ENCODE results near the gene ADAT1. TPM values are rescaled to one million over a fixed set of nuclear protein-coding genes. Genes with fewer than 3 reads are reported as not detected.
A peak's percentile ranks its signal among the peaks of the same experiment; 100 is the strongest.

The ADAT1 gene
- total RNA-seq, 4 donors from 2014 or later = 14.7 to 44.8 (median 19.0) TPM

DNA sequence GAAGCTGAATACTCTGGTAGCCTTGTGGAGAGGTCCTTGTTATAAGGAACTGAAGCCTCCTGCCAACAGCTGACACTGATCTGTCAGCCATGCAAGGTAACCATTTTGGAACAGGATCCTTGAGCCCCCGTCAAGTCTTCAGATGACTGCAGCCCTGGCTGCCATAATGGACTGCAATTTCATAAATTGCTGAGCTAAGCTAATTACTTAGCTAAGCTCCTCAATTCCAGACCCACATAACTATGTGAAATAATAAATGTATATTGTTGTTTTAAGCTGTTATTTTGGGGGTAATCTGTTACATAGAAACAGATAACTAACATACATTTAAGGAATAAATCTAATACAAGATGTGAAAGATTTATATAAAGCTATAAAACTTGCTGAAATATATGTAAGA, 16.6 kb downstream of the ADAT1 start:
- intact Hi-C loops (cut with DNase I; ENCODE audit: low total_unique reads) (no loop called here), in situ Hi-C loops (cut with MboI; ENCODE audit: low sequenced_read_pairs in 4 of 4) (loop anchor here in 1 of 4 donors (25.0 kb wide), 1 partner anchor 1581 kb away; the partner anchor contains the start of genes MON1B and SYCE1L)
- H3K9me3 ChIP-seq = no peaks in the 10 kb centered on the region
- H3K4me3 ChIP-seq = no peak overlapping the region
- DNase-seq (no peak), ATAC-seq (no peak)
- no peak overlapping the region for H3K27ac ChIP-seq
- no peaks in the 10 kb centered on the region for H3K4me1 ChIP-seq
- TF ChIP-seq, protein P1, sequence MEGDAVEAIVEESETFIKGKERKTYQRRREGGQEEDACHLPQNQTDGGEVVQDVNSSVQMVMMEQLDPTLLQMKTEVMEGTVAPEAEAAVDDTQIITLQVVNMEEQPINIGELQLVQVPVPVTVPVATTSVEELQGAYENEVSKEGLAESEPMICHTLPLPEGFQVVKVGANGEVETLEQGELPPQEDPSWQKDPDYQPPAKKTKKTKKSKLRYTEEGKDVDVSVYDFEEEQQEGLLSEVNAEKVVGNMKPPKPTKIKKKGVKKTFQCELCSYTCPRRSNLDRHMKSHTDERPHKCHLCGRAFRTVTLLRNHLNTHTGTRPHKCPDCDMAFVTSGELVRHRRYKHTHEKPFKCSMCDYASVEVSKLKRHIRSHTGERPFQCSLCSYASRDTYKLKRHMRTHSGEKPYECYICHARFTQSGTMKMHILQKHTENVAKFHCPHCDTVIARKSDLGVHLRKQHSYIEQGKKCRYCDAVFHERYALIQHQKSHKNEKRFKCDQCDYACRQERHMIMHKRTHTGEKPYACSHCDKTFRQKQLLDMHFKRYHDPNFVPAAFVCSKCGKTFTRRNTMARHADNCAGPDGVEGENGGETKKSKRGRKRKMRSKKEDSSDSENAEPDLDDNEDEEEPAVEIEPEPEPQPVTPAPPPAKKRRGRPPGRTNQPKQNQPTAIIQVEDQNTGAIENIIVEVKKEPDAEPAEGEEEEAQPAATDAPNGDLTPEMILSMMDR (IDR thresholded peaks at IDR 0.05 in 4 of 5, conservative IDR thresholded peaks at IDR 0.05 in 1 of 5) = no peak
- TF ChIP-seq POLR2A (IDR thresholded peaks at IDR 0.05) = no peak
- peaks cover 0 to 61% of the 10 kb centered on the region in 2 donors for H3K36me3 ChIP-seq
- H3K27me3 ChIP-seq = no peaks in the 10 kb centered on the region

DNA sequence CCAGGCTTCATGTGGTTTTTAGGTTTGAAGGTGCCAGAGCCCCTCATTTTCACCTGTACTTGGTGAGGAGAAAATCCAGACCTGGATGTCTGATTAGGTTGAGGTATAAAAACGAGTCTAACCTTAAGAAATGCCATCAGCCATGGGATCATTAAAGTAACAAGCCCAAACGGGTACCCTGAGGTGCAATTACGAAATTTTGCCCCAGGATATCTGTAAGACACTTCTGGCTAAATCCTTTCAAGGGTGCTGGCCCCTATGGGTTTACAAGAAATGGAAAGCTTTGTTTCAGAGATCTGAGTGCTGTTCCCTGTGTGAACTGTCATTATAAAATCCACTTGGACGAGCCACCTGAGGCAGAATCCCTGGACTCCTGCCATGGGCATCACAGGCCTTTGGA, 19.8 kb downstream of the ADAT1 start:
- Histone ChIP-seq H3K27me3 (no peaks in the 10 kb centered on the region), H3K27ac (no peak overlapping the region), H3K4me1 (no peaks in the 10 kb centered on the region), H3K36me3 (peaks cover 0 to 58% of the 10 kb centered on the region in 2 donors), H3K4me3 (no peak overlapping the region), H3K9me3 (no peaks in the 10 kb centered on the region)
- ATAC-seq = no peak
- in situ Hi-C loops (cut with MboI; ENCODE audit: low sequenced_read_pairs in 4 of 4) (loop anchor here in 1 of 4 donors (25.0 kb wide), 1 partner anchor 1584 kb away; the partner anchor contains the start of genes MON1B and SYCE1L), intact Hi-C loops (cut with DNase I; ENCODE audit: low total_unique reads) (no loop called here)
- DNase-seq = no peak
- no peak for TF ChIP-seq POLR2A (IDR thresholded peaks at IDR 0.05)
- TF ChIP-seq, protein P1 (IDR thresholded peaks at IDR 0.05 in 4 of 5, conservative IDR thresholded peaks at IDR 0.05 in 1 of 5) = no peak

DNA sequence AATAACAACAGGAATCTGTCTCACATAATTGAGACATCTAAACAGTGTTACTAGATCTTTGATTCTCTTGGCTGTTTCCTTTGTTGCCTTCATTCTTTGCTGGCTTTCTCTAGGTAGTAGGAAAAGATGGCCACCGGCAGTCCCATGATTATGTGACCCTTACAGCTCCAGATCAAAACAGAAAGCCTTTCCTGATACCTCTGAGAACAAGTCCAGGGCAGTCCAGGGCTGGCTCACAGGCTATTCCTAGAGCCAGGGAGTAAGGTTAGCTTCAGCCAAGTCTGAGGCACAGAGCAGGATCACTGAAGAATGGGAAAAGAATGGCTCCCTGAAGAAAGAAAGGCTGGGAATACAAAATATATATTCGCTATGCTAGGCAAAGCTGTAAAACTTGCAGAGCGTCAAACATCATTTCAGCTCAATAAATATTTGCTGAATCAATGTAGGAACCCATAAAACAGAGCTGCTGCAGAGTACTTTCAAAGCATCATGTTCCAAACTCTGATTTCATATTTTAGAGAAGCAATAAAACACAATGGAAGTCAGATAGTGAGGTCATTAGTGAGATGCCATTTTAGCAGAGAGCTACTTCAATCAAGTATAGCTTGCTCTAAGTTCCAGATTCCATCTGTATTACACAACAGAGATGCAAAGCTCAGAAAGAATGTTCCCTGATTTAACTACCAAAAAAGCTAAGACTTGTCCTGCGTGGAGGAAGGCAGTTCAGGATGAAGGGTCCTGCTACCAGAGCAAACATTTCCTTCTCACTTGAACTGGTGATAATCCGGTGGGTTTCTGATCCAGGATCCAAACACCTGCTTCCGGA, 23.4 kb downstream of the ADAT1 start:
- TF ChIP-seq, protein P1 (IDR thresholded peaks at IDR 0.05 in 4 of 5, conservative IDR thresholded peaks at IDR 0.05 in 1 of 5) = no peak
- TF ChIP-seq POLR2A (IDR thresholded peaks at IDR 0.05) = no peak
- DNase-seq = no peak
- H3K4me3 ChIP-seq = no peak overlapping the region
- intact Hi-C loops (cut with DNase I; ENCODE audit: low total_unique reads) = no loop called here
- no peaks in the 10 kb centered on the region for H3K27me3 ChIP-seq
- no peaks in the 10 kb centered on the region for H3K4me1 ChIP-seq
- no peaks in the 10 kb centered on the region for H3K9me3 ChIP-seq
- no peak overlapping the region for H3K27ac ChIP-seq
- in situ Hi-C loops (cut with MboI; ENCODE audit: low sequenced_read_pairs in 4 of 4) = loop anchor here in 1 of 4 donors (25.0 kb wide), 1 partner anchor 1588 kb away; the partner anchor contains the start of genes MON1B and SYCE1L
- ATAC-seq = no peak
- peaks cover 0 to 50% of the 10 kb centered on the region in 2 donors for H3K36me3 ChIP-seq

DNA sequence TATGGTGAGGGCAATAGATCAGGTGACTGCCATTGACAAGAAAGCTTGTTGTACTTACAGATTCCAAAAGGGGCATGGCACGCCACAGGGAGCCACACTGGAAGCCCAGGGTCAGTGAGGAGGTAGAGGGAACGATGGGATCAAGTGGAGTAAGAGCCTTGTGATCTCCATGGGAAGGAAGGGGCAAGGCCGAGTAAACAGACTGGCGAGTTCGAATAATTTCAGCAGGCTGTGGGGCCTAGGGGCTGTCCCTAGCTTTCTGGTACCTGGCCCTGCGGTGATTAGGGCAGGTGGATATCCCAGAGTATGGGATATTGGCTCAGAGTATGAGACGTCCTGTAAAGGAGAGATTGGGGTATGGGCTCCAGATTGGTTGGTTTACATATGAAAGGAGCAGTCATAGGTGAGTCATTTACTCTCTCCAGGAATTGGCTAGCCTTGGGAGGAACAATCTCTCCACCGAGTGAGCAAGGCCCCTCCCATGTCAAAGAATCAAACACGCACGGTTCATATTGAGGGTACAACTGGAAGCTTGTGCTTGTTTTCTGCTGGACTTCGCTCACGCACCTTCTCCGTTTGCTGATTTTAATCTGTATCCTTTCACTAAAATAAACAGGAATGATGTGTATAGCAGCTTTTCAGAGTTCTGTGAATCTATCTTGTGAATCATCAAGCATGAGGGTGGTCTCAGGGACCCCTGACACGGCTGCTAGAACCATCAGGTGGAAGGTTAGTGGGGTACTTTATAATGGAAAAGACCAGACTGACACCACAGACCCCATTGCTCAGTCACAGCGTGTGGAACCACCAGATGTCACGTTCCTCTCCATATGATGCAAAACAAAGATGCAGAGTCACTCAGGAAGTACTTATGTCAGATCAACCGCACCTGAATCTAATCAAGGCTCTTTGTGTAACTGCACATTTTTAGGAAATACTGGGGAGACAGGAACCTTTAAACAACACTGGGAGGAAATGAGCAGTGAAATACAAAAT, 29.0 kb downstream of the ADAT1 start:
- Histone ChIP-seq H3K9me3 (no peaks in the 10 kb centered on the region), H3K4me1 (peaks cover 12 to 30% of the 10 kb centered on the region in 2 donors), H3K4me3 (no peak overlapping the region), H3K27me3 (no peaks in the 10 kb centered on the region), H3K36me3 (peaks cover 0 to 14% of the 10 kb centered on the region in 2 donors), H3K27ac (peak overlapping the region; percentile 43 to 63 (median 60))
- in situ Hi-C loops (cut with MboI; ENCODE audit: low sequenced_read_pairs in 4 of 4) (no loop called here), intact Hi-C loops (cut with DNase I; ENCODE audit: low total_unique reads) (no loop called here)
- no peak for TF ChIP-seq POLR2A (IDR thresholded peaks at IDR 0.05)
- TF ChIP-seq, protein P1 (IDR thresholded peaks at IDR 0.05 in 4 of 5, conservative IDR thresholded peaks at IDR 0.05 in 1 of 5) = no peak
- peak; percentile 45 to 53 for ATAC-seq
- DNase-seq = no peak
